ENCODE results near the gene SAMD5. TPM values are rescaled to one million over a fixed set of nuclear protein-coding genes. Genes with fewer than 3 reads are reported as not detected.

SAMD5 gene
- total RNA-seq, 1 experiment from 2014 or later, result 0.04 TPM

DNA sequence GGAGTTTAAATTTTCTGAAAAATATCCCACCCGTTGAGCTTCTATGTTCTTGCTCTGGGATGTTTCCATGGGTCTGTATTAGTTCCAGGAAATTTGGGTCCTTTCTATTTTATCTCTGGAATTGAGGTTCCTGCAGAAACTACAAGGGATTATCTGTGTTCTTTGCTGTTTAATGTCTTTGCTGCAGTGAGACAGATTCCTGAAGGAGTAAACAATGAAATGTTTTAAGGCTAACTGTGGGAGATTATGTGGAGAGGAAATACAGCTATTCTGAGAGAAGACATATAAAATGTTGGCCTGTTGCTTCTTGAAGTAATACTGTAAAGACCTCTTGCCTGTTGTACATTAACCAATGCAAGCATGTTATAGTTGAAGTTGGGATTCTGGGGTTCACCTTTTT is 43.5 kb downstream of the SAMD5 start:
- no peaks in the 10 kb centered on the region for H3K27me3 ChIP-seq (ENCODE audit: insufficient read depth, low read length)
- H4K8ac ChIP-seq (replicated peaks; ENCODE audit: insufficient read length, low read depth, low read length), result no peak overlapping the region
- Mint-ChIP-seq H3K9me3 (no peaks in the 10 kb centered on the region), H3K36me3 (ENCODE audit: insufficient read depth in 1 of 3, low read depth in 3 of 3) (no peaks in the 10 kb centered on the region), H3K27ac (no peak overlapping the region), H3K4me1 (peaks cover 4% of the 10 kb centered on the region in 2 experiments; a peak in 2 of 4 replicates), H3K4me3 (no peak overlapping the region), H3K27me3 (ENCODE audit: low read depth) (no peaks in the 10 kb centered on the region; the same call in 1 of the 2 replicates)
- no peaks in the 10 kb centered on the region for H3K23me2 ChIP-seq (ENCODE audit: insufficient read length, low read depth, low read length, poor library complexity, severe bottlenecking)
- no peak overlapping the region for H3T11ph ChIP-seq (ENCODE audit: low read length)
- no peak overlapping the region for H2AFZ ChIP-seq (ENCODE audit: low read length)
- H3K79me2 ChIP-seq (ENCODE audit: insufficient read depth, low read length), result no peaks in the 10 kb centered on the region
- H3K4me1 ChIP-seq (ENCODE audit: insufficient read depth, low read length), result no peaks in the 10 kb centered on the region
- no peaks in the 10 kb centered on the region for H3K9me3 ChIP-seq (ENCODE audit: control insufficient read depth, low read depth, low read length)
- H2BK5ac ChIP-seq (ENCODE audit: insufficient read length, low read length), result no peak overlapping the region
- TF ChIP-seq, protein P1, sequence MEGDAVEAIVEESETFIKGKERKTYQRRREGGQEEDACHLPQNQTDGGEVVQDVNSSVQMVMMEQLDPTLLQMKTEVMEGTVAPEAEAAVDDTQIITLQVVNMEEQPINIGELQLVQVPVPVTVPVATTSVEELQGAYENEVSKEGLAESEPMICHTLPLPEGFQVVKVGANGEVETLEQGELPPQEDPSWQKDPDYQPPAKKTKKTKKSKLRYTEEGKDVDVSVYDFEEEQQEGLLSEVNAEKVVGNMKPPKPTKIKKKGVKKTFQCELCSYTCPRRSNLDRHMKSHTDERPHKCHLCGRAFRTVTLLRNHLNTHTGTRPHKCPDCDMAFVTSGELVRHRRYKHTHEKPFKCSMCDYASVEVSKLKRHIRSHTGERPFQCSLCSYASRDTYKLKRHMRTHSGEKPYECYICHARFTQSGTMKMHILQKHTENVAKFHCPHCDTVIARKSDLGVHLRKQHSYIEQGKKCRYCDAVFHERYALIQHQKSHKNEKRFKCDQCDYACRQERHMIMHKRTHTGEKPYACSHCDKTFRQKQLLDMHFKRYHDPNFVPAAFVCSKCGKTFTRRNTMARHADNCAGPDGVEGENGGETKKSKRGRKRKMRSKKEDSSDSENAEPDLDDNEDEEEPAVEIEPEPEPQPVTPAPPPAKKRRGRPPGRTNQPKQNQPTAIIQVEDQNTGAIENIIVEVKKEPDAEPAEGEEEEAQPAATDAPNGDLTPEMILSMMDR (conservative IDR thresholded peaks at IDR 0.05), result no peak
- H3K79me1 ChIP-seq (ENCODE audit: insufficient read depth, low read depth, low read length, poor library complexity, severe bottlenecking), result no peaks in the 10 kb centered on the region
- H3K56ac ChIP-seq (ENCODE audit: insufficient read length, low read depth, low read length), result no peak overlapping the region
- H3K23ac ChIP-seq (ENCODE audit: insufficient read length, low read depth, low read length), result no peak overlapping the region
- no peak overlapping the region for H3K4me2 ChIP-seq (ENCODE audit: insufficient read depth, insufficient read length, low read length)
- no CpG with 5 or more reads among the region's 1 CpG for WGBS (ENCODE audit: extremely low coverage, insufficient read length, low lambda C conversion rate)
- H3K18ac ChIP-seq (ENCODE audit: insufficient read length, low read depth, low read length), result no peak overlapping the region
- H2BK15ac ChIP-seq (ENCODE audit: low read depth, low read length), result no peak overlapping the region
- no peak overlapping the region for H3K9ac ChIP-seq (ENCODE audit: extremely low read depth, insufficient read length, low read length)
- no peak overlapping the region for H3K27ac ChIP-seq (ENCODE audit: insufficient read length, low read depth, low read length)
- H2BK12ac ChIP-seq (ENCODE audit: insufficient read length, low read depth, low read length), result no peak overlapping the region
- no peak overlapping the region for H3K14ac ChIP-seq (ENCODE audit: insufficient read depth, low read length)
- no peaks in the 10 kb centered on the region for H4K20me1 ChIP-seq (ENCODE audit: control insufficient read depth, insufficient read depth, insufficient read length)
- no peak overlapping the region for H4K91ac ChIP-seq (ENCODE audit: insufficient read length, low read depth, low read length)
- no peak overlapping the region for H4K5ac ChIP-seq (ENCODE audit: insufficient read length, low read depth, low read length)
- H3K4ac ChIP-seq (ENCODE audit: low read depth, low read length), result no peak overlapping the region
- no peak overlapping the region for H2BK20ac ChIP-seq (ENCODE audit: low read depth, low read length, poor library complexity, severe bottlenecking)
- H2AK5ac ChIP-seq (ENCODE audit: insufficient read length, low read length), result no peak overlapping the region
- no peak for DNase-seq
- no peak overlapping the region for H2BK120ac ChIP-seq (ENCODE audit: low read depth, low read length, poor library complexity, severe bottlenecking)
